H1 (cell line): Measurements from ENCODE around the gene UVSSA. TPM values are rescaled to one million over a fixed set of nuclear protein-coding genes. Genes with fewer than 3 reads are reported as not detected.

Source experiments
- CTCF ChIA-PET: fragments of 300-600 bp; sonication (Branson Sonifier 250); formaldehyde crosslinking; loops from one replicate; lab custom pipeline; 2021; ENCODE audit not compliant: partially characterized antibody; lab: Charles Lee
- POLR2A ChIA-PET: fragments of 300-600 bp; sonication (Branson Sonifier 250); formaldehyde crosslinking; loops from one replicate; lab custom pipeline; 2021; ENCODE audit warnings: inconsistent platforms; ENCODE audit not compliant: partially characterized antibody; lab: Charles Lee
- DNase-seq, 2 experiments: peaks; one replicate each; pipeline versions ENCODE4 v3.0.0 to v3.0.0-alpha.2; 2010 to 2022; ENCODE audit warnings: low spot score in 2 of 2, low read depth in 1 of 2, mixed read lengths in 1 of 2
- FAIRE-seq: peaks from 2 replicates; lab custom pipeline; 2011; peaks lifted over from hg19 to GRCh38; lab: Jason Lieb, UNC
- H2AFZ ChIP-seq: 2 replicates; pipeline ENCODE4 v1.8.1; 2012; ENCODE audit warnings: low read length, inconsistent platforms
- H2AK5ac ChIP-seq: 2 replicates; pipeline ENCODE4 v1.6.1; 2013; ENCODE audit warnings: low read depth, low read length
- H2BK120ac ChIP-seq: replicated peaks from 2 replicates; pipeline ENCODE3; 2013; ENCODE audit warnings: low read depth, low read length, inconsistent platforms
- H2BK12ac ChIP-seq: 2 replicates; pipeline ENCODE4 v1.6.1; 2013; ENCODE audit warnings: low read depth, low read length
- H2BK15ac ChIP-seq: 2 replicates; pipeline ENCODE4 v1.6.1; 2013; ENCODE audit warnings: low read length
- H2BK20ac ChIP-seq: 2 replicates; pipeline ENCODE4 v1.6.1; 2013; ENCODE audit warnings: low read length
- H2BK5ac ChIP-seq: 2 replicates; pipeline ENCODE4 v1.6.1; 2013; ENCODE audit warnings: low read depth, low read length
- H3K14ac ChIP-seq: 2 replicates; pipeline ENCODE4 v1.6.1; 2013; ENCODE audit warnings: inconsistent platforms; ENCODE audit not compliant: insufficient read length
- H3K18ac ChIP-seq: 2 replicates; pipeline ENCODE4 v1.6.1; 2013; ENCODE audit warnings: low read length; ENCODE audit errors: extremely low read depth
- H3K23ac ChIP-seq: 2 replicates; pipeline ENCODE4 v1.6.1; 2013; ENCODE audit warnings: inconsistent platforms; ENCODE audit not compliant: insufficient read length
- H3K23me2 ChIP-seq: 2 replicates; pipeline ENCODE4 v1.6.1; 2013; ENCODE audit warnings: low read depth, low read length
- H3K27ac ChIP-seq: 2 replicates; pipeline ENCODE4 v1.6.1; 2011; ENCODE audit warnings: low read depth, low read length, inconsistent platforms
- H3K27me3 ChIP-seq, 4 experiments: replicated peaks in 1 of 4; 1 replicate in 1 of 4; 2 replicates in 3 of 4; pipeline versions ENCODE4 v1.6.1 to v1.8.1; 2011 to 2013; ENCODE audit warnings: low read length in 3 of 4, mild to moderate bottlenecking in 3 of 4, inconsistent platforms in 2 of 4, mixed read lengths in 2 of 4, moderate library complexity in 1 of 4; ENCODE audit not compliant: control insufficient read depth in 3 of 4, insufficient read depth in 3 of 4; ENCODE audit errors: extremely low read depth in 1 of 4
- H3K36me3 ChIP-seq, 4 experiments: 2 replicates each; pipeline versions ENCODE4 v1.6.1 to v1.8.1; 2011 to 2013; ENCODE audit warnings: mild to moderate bottlenecking in 4 of 4, low read length in 3 of 4, moderate library complexity in 2 of 4, control low read depth in 1 of 4, inconsistent platforms in 1 of 4; ENCODE audit not compliant: insufficient read depth in 4 of 4, control insufficient read depth in 2 of 4
- H3K4ac ChIP-seq: replicated peaks from 2 replicates; pipeline ENCODE3; 2013; ENCODE audit warnings: low read length, low read depth, mixed read lengths, inconsistent platforms; ENCODE audit not compliant: insufficient read length
- H3K4me1 ChIP-seq, 4 experiments: replicated peaks in 1 of 4; 1 replicate in 1 of 4; 2 replicates in 3 of 4; pipeline versions ENCODE4 v1.6.1 to v1.8.1; 2011 to 2013; ENCODE audit warnings: low read length in 3 of 4, inconsistent platforms in 2 of 4, mixed read lengths in 1 of 4; ENCODE audit not compliant: insufficient read depth in 4 of 4, control insufficient read depth in 3 of 4
- H3K4me2 ChIP-seq, 2 experiments: 2 replicates each; pipeline versions ENCODE4 v1.6.1 to v1.8.1; 2011 to 2013; ENCODE audit warnings: low read depth in 2 of 2, low read length in 2 of 2, control low read depth in 1 of 2, inconsistent platforms in 1 of 2, mild to moderate bottlenecking in 1 of 2; ENCODE audit not compliant: insufficient read depth in 1 of 2
- H3K4me3 ChIP-seq, 4 experiments: fragments of 200-600, 300-600 bp in 1 of 4; sonication (generic), shearing (Covaris generic), sonication (Bioruptor Twin) in 1 of 4; 2 replicates each; pipeline versions ENCODE4 v1.5.1 to v1.8.1; 2011 to 2016; ENCODE audit warnings: low read length in 4 of 4, low read depth in 3 of 4, control low read depth in 2 of 4, inconsistent platforms in 2 of 4, mild to moderate bottlenecking in 2 of 4, mixed read lengths in 1 of 4, moderate library complexity in 1 of 4; ENCODE audit not compliant: insufficient read depth in 2 of 4; ENCODE audit errors: extremely low read depth in 1 of 4
- H3K56ac ChIP-seq: replicated peaks from 2 replicates; pipeline ENCODE3; 2013; ENCODE audit warnings: low read depth, mild to moderate bottlenecking, mixed read lengths, low read length, inconsistent platforms; ENCODE audit not compliant: insufficient read length
- H3K79me1 ChIP-seq: 2 replicates; pipeline ENCODE4 v1.6.1; 2013; ENCODE audit warnings: low read depth, low read length, control low read depth
- H3K79me2 ChIP-seq, 2 experiments: 2 replicates each; pipeline versions ENCODE4 v1.6.1 to v1.8.1; 2012 to 2013; ENCODE audit warnings: low read length in 2 of 2, mild to moderate bottlenecking in 2 of 2, inconsistent platforms in 1 of 2; ENCODE audit not compliant: insufficient read depth in 2 of 2, control insufficient read depth in 1 of 2
- H3K9ac ChIP-seq, 4 experiments: replicated peaks in 1 of 4; 1 replicate in 1 of 4; 2 replicates in 3 of 4; pipeline versions ENCODE4 v1.6.1 to v1.8.1; 2011 to 2013; ENCODE audit warnings: low read depth in 3 of 4, low read length in 3 of 4, control low read depth in 2 of 4, mild to moderate bottlenecking in 2 of 4, moderate library complexity in 2 of 4, inconsistent platforms in 1 of 4; ENCODE audit errors: extremely low read depth in 1 of 4
- H3K9me3 ChIP-seq, 2 experiments: 2 replicates each; pipeline versions ENCODE4 v1.6.1 to v1.8.1; 2012 to 2013; ENCODE audit warnings: mild to moderate bottlenecking in 2 of 2, moderate library complexity in 2 of 2, control low read depth in 1 of 2, inconsistent platforms in 1 of 2, low read depth in 1 of 2, low read length in 1 of 2, mixed read lengths in 1 of 2; ENCODE audit not compliant: insufficient read depth in 2 of 2
- H4K20me1 ChIP-seq, 2 experiments: replicated peaks in 1 of 2; 2 replicates each; pipeline versions ENCODE3 to v1.8.1; 2011 to 2013; ENCODE audit warnings: inconsistent platforms in 2 of 2, low read length in 2 of 2, mild to moderate bottlenecking in 1 of 2; ENCODE audit not compliant: insufficient read depth in 2 of 2, control insufficient read depth in 1 of 2
- H4K5ac ChIP-seq: 2 replicates; pipeline ENCODE4 v1.6.1; 2013; ENCODE audit warnings: low read length, low read depth, mixed read lengths, inconsistent platforms; ENCODE audit not compliant: insufficient read length
- H4K8ac ChIP-seq: 2 replicates; pipeline ENCODE4 v1.8.0; 2013; ENCODE audit warnings: mild to moderate bottlenecking, moderate library complexity, low read length, inconsistent platforms; ENCODE audit not compliant: insufficient read depth; ENCODE audit errors: extremely low read depth
- H4K91ac ChIP-seq: replicated peaks from 2 replicates; pipeline ENCODE3; 2013; ENCODE audit warnings: low read length, mixed read lengths, inconsistent platforms; ENCODE audit not compliant: insufficient read length
- EZH2 ChIP-seq: fragments of 200-600 bp; sonication (generic); IDR thresholded peaks from 2 replicates; pipeline ENCODE4 v1.7.1; 2012; ENCODE audit warnings: low read depth, mild to moderate bottlenecking, moderate library complexity, low read length, inconsistent platforms; ENCODE audit not compliant: severe bottlenecking
- PHF8 ChIP-seq: fragments of 200-600 bp; sonication (generic); conservative IDR thresholded peaks from 2 replicates; pipeline ENCODE4 v1.7.1; 2012; ENCODE audit warnings: low read depth, mild to moderate bottlenecking, inconsistent platforms, low read length, moderate library complexity
- TAF7 ChIP-seq: optimal IDR thresholded peaks from 2 replicates; pipeline ENCODE3; 2011; ENCODE audit warnings: low read depth, mild to moderate bottlenecking, inconsistent platforms, low read length, moderate library complexity, borderline replicate concordance
- WGBS, 2 experiments: shearing (Covaris generic) in 1 of 2; methylation state at CpG; one replicate each; pipeline versions ENCODE4 v1.1.6 to v1.1.7; 2013 to 2015; ENCODE audit warnings: low lambda C conversion rate in 2 of 2, mixed read lengths in 2 of 2, inconsistent platforms in 1 of 2, low coverage in 1 of 2, missing lambda C conversion rate in 1 of 2; ENCODE audit not compliant: insufficient replicate concordance in 2 of 2, insufficient coverage in 1 of 2, insufficient read length in 1 of 2; ENCODE audit errors: extremely low coverage in 1 of 2, missing lambda C conversion rate in 1 of 2; 5-methylcytosine and 5-hydroxymethylcytosine counted together
- polyA plus RNA-seq, 7 experiments: library from polyadenylated mRNA; depleted of rRNA in 3 of 7; stranded (reverse) in 5 of 7; unstranded in 2 of 7; fragments of >200 nt in 5 of 7; fragments of 200-250 nt in 2 of 7; gene quantifications; 1 replicate in 5 of 7; 2 replicates in 1 of 7; 4 replicates in 1 of 7; pipeline versions ENCODE4 v1.2.1 to v1.2.3, GENCODE V29; 2011 to 2013; ENCODE audit warnings: missing spikeins in 2 of 7, mixed read lengths in 2 of 7
- total RNA-seq: library from RNA; stranded (reverse); fragmentation: NEBNext Ultra II Directional; extraction: Animal tissue kit (Norgen Biotek cat#: 25700); gene quantifications from 2 replicates; pipeline ENCODE4 v1.2.1, GENCODE V29; 2021

The UVSSA gene
- total and polyA plus RNA-seq, 2 of the 8 experiments (the other 6 are each of a cell fraction or from before 2014, with no cell fraction given): 14.5 to 19.4 TPM

GRCh38 chr4:1410491-1411325, 63.7 kb downstream of the UVSSA start:
- WGBS, 2 experiments: 32% methylated on average over 44 of the region's 48 CpGs; no CpG with 5 or more reads in 1 of the 2 experiments
- peak; percentile 48 for TF ChIP-seq EZH2
- peak; percentile 99 for TF ChIP-seq TAF7
- no peak for TF ChIP-seq PHF8

More at GRCh38 chr4:1410491-1411325, 63.7 kb downstream of the UVSSA start:
- H3K27me3 ChIP-seq: peaks cover 39 to 81% (median 79%) of the 10 kb centered on the region in 4 experiments
- no peak overlapping the region for H2BK15ac ChIP-seq
- no peak overlapping the region for H2BK20ac ChIP-seq
- H2BK120ac ChIP-seq: no peak overlapping the region
- no peaks in the 10 kb centered on the region for H3K79me1 ChIP-seq
- H3K36me3 ChIP-seq: peaks cover 0 to 16% (median 0%) of the 10 kb centered on the region in 4 experiments; a peak in 1 of 8 replicates
- no peak overlapping the region for H4K8ac ChIP-seq
- FAIRE-seq: no peak
- H3K18ac ChIP-seq: no peak overlapping the region
- H3K56ac ChIP-seq: no peak overlapping the region
- H3K4me2 ChIP-seq: no peak overlapping the region
- DNase-seq: peak; percentile 47 to 98
- peaks cover 0 to 16% (median 8%) of the 10 kb centered on the region in 4 experiments; a peak in 6 of 7 replicates for H3K4me1 ChIP-seq
- H2BK12ac ChIP-seq: no peak overlapping the region
- no peak overlapping the region for H3K27ac ChIP-seq
- no peak overlapping the region for H2AK5ac ChIP-seq
- H4K20me1 ChIP-seq: peaks cover 15 to 33% of the 10 kb centered on the region in 2 experiments
- no peak overlapping the region for H3K4me3 ChIP-seq
- no peak overlapping the region for H3K23ac ChIP-seq
- H3K9me3 ChIP-seq: no peaks in the 10 kb centered on the region; a peak in 1 of 4 replicates
- H2AFZ ChIP-seq: no peak overlapping the region
- ChIA-PET POLR2A (interaction anchor here (1.7 kb wide), 1 partner anchor 10 kb away, joined by 4 read pairs; no protein-coding TSS in a partner anchor), CTCF (interaction anchor here (0.6 to 1.2 kb wide), 3 partner anchors 39 to 138 kb away, joined by 3 to 4 read pairs (median 4); no protein-coding TSS in a partner anchor)
- no peak overlapping the region for H2BK5ac ChIP-seq
- no peak overlapping the region for H4K91ac ChIP-seq
- no peak overlapping the region for H3K9ac ChIP-seq
- no peak overlapping the region for H4K5ac ChIP-seq
- no peaks in the 10 kb centered on the region for H3K79me2 ChIP-seq
- H3K14ac ChIP-seq: no peak overlapping the region
- H3K4ac ChIP-seq: no peak overlapping the region
- H3K23me2 ChIP-seq: no peaks in the 10 kb centered on the region; the same call in 1 of the 2 replicates
